Measurements from ENCODE around the gene KAT6B.
A peak's percentile ranks its signal among the peaks of the same experiment; 100 is the strongest.

Gene KAT6B

GRCh38 chr10:74957285-74957961, 131.0 kb downstream of the KAT6B start:
- DNase-seq: no peak

GRCh38 chr10:74958316-74958715, 131.9 kb downstream of the KAT6B start:
- no peak for DNase-seq

- DNase-seq: no peak
Observed at GRCh38 chr10:74960670-74961069, 134.3 kb downstream of the KAT6B start.

- DNase-seq: no peak
Observed at GRCh38 chr10:74962517-74962916, 136.1 kb downstream of the KAT6B start.

GRCh38 chr10:74963549-74963948, 137.1 kb downstream of the KAT6B start:
- DNase-seq: no peak

- peak in 2 of 4 experiments; percentile 27 to 32 for DNase-seq
Observed at GRCh38 chr10:74967911-74968666, 141.7 kb downstream of the KAT6B start.

- no peak for DNase-seq
Observed at GRCh38 chr10:74968667-74969061, 142.3 kb downstream of the KAT6B start.

- no peak for DNase-seq
Observed at GRCh38 chr10:74969093-74969492, 142.7 kb downstream of the KAT6B start.

- no peak for DNase-seq
Observed at GRCh38 chr10:74969530-74969929, 143.1 kb downstream of the KAT6B start.

GRCh38 chr10:74973741-74974392, 147.5 kb downstream of the KAT6B start:
- DNase-seq: no peak

- DNase-seq: no peak
Observed at GRCh38 chr10:74975758-74976157, 149.4 kb downstream of the KAT6B start.

GRCh38 chr10:74976565-74976964, 150.2 kb downstream of the KAT6B start:
- DNase-seq: no peak

GRCh38 chr10:74977072-74977471, 150.7 kb downstream of the KAT6B start:
- DNase-seq: no peak

- DNase-seq: peak in 1 of 4 experiments; percentile 6
Observed at GRCh38 chr10:74977913-74978847, 151.8 kb downstream of the KAT6B start.

GRCh38 chr10:74981831-74982633, 155.6 kb downstream of the KAT6B start:
- no peak for DNase-seq

- no peak for DNase-seq
Observed at GRCh38 chr10:74982634-74982982, 156.2 kb downstream of the KAT6B start.

- no peak for DNase-seq
Observed at GRCh38 chr10:74983383-74983782, 157.0 kb downstream of the KAT6B start.

GRCh38 chr10:74987339-74988053, 161.1 kb downstream of the KAT6B start:
- no peak for DNase-seq

- no peak for DNase-seq
Observed at GRCh38 chr10:74988054-74988775, 161.8 kb downstream of the KAT6B start.

- no peak for DNase-seq
Observed at GRCh38 chr10:74988832-74989561, 162.6 kb downstream of the KAT6B start.
